T-helper 1 cell treated with Interleukin-12 subunit alpha and Interleukin-12 subunit beta and Interleukin-4 antibody, amounts not matched to agents 30 μg/mL and 1 μg/mL, for 36 hours (primary cell): ENCODE measurements around the gene ERP27.

Source experiments
- H3K27ac Mint-ChIP-seq: one replicate; pipeline ENCODE4 v1.8.0; 2021; ENCODE audit warnings: mild to moderate bottlenecking, mixed read lengths
- H3K27me3 Mint-ChIP-seq: one replicate; pipeline ENCODE4 v1.8.0; 2021; ENCODE audit warnings: low read depth, mixed read lengths
- H3K36me3 Mint-ChIP-seq: one replicate; pipeline ENCODE4 v1.8.0; 2021; ENCODE audit warnings: low read depth, mixed read lengths
- H3K4me1 Mint-ChIP-seq: one replicate; pipeline ENCODE4 v1.8.0; 2021; ENCODE audit warnings: low read depth, mixed read lengths
- H3K4me3 Mint-ChIP-seq: one replicate; pipeline ENCODE4 v1.8.0; 2021; ENCODE audit warnings: mild to moderate bottlenecking, moderate library complexity, mixed read lengths
- H3K9me3 Mint-ChIP-seq: one replicate; pipeline ENCODE4 v1.8.0; 2021; ENCODE audit warnings: mixed read lengths

Gene ERP27

DNA sequence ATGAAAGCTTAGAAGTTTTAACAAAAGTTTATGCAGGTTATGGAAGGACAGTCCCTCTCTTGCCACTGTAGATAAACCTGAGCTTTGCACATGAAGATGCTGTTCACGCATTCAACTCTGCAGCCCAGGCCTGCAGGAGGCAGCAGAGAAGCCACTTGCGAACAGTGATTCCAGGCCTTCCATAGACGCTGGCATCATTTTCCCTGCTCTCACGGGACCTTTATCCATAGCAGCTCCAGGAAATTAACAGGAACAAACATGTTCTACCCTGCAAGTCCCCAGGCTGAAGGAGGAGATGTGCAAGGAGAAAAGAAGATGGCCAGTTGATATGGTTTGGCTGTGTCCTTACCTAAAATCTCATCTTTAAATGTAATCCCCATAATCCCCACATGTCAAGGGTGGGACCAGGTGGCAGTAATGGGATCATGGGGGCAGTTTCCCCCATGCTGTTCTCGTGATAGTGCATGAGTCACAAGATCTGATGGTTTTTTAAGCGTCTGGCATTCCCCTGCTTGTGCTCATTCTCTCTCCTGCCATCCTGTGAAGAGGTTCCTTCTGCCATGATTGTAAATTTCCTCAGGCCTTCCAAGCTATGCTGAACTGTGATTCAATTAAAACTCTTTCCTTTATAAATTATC is 2.0 kb downstream of the ERP27 start:
- Mint-ChIP-seq H3K4me3 (no peak overlapping the region), H3K4me1 (peaks cover 16% of the 10 kb centered on the region), H3K9me3 (no peaks in the 10 kb centered on the region), H3K27ac (no peak overlapping the region), H3K36me3 (peaks cover 65% of the 10 kb centered on the region), H3K27me3 (no peaks in the 10 kb centered on the region)

DNA sequence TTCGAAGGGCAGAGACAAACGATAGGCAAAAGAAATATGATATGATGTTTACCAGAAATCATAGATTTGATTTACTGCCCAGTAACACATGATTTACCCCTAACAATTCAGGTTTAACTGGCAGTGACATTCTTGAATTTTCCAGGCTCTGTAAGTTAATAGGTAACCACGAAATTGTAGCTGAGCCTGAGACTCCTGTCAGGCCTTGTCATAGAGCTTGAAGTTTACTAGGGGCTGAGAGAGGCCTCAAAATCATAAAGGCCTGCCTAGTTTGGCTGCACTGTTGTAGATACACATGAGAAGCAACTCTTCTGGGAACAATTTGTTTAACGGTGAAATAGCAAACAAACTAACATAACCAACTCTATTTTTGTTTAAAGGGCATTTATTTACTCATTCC is 3.3 kb downstream of the ERP27 start:
- Mint-ChIP-seq H3K27ac (no peak overlapping the region), H3K4me3 (no peak overlapping the region), H3K27me3 (no peaks in the 10 kb centered on the region), H3K36me3 (peaks cover 61% of the 10 kb centered on the region), H3K9me3 (no peaks in the 10 kb centered on the region), H3K4me1 (peaks cover 14% of the 10 kb centered on the region)

DNA sequence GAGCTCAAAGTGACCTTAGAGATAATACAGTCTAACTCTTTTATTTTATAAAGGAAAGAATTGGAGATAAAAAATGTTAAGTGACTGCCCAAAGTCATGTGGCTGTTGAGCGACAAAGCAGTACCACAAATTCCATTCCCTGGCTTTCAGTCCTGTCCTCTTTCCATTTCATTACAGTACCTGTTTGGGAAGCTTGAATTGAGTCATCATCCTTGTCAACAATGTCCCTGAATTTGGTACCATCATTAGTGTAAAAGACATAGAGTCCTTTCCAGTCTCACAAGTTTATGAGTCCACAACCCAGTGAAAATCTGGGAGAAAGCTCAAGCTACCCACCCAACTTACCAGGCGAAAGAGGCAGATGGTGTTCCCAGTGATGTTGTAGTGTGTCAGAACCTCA is 3.8 kb downstream of the ERP27 start:
- no peaks in the 10 kb centered on the region for H3K27me3 Mint-ChIP-seq

DNA sequence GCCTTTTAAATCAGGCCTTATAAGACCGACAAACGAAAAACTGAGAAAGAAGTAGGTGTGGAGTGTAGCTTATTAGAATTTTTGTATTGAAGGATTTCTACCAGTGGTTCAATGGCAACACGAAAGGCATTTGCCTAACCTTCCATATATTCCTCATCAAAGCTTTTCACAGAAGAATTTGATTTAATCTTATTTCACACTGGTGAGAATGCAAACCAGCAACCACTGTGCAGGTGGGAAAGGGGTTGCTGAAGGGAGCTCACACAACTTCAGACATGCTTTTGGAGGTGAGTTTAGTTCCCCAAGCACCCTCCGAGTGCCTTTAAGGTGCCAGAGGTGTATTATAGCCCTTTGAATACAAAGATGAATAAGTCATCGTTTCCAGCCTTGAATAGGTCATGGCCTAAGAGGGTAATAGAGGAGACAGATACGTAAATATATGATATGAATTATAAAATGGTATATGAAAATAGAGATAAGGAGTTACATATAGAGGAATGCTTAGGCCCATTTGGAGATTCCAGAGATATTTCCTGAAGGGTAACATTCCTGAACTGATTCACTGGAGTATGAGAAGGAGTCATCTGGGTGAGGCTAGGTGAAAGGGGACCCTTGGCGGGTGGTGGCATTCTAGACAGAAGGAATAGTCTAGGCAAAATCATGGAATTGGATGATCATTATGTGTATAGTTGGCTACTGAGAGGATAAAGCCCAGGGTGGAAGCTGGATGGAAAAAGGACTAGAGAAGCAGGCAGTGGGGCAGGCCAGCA is 6.4 kb downstream of the ERP27 start:
- no peaks in the 10 kb centered on the region for H3K9me3 Mint-ChIP-seq
- H3K36me3 Mint-ChIP-seq: peaks cover 49% of the 10 kb centered on the region
- no peak overlapping the region for H3K4me3 Mint-ChIP-seq
- peaks cover 1% of the 10 kb centered on the region for H3K4me1 Mint-ChIP-seq
- no peak overlapping the region for H3K27ac Mint-ChIP-seq
- no peaks in the 10 kb centered on the region for H3K27me3 Mint-ChIP-seq

More for the DNA sequence above, 3.8 kb downstream of the ERP27 start:
- H3K4me1 Mint-ChIP-seq: peaks cover 14% of the 10 kb centered on the region
- no peak overlapping the region for H3K4me3 Mint-ChIP-seq
- H3K36me3 Mint-ChIP-seq: peaks cover 57% of the 10 kb centered on the region
- H3K27ac Mint-ChIP-seq: no peak overlapping the region
- H3K9me3 Mint-ChIP-seq: no peaks in the 10 kb centered on the region

DNA sequence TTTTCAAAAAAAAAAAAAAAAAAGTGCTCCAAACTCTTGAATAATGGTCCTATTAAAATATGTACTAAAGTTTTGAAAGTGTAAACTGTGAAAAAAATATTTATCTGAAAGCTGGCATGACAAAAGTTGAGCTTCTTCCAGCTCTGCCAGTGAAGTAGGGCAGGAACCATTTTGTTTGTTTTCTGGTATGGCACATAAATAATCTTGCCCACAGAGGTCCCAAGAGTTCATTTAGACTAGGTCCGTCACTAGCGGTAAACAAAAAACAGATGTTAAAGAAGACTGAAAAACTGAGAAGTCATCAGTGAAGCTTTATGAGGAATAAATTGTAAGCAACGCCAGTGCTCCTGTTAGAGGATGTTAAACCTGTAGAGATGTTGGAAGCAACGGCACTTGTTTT is 7.0 kb downstream of the ERP27 start:
- Mint-ChIP-seq H3K4me3 (no peak overlapping the region), H3K27ac (no peak overlapping the region), H3K27me3 (no peaks in the 10 kb centered on the region), H3K36me3 (peaks cover 45% of the 10 kb centered on the region), H3K4me1 (no peaks in the 10 kb centered on the region), H3K9me3 (no peaks in the 10 kb centered on the region)

DNA sequence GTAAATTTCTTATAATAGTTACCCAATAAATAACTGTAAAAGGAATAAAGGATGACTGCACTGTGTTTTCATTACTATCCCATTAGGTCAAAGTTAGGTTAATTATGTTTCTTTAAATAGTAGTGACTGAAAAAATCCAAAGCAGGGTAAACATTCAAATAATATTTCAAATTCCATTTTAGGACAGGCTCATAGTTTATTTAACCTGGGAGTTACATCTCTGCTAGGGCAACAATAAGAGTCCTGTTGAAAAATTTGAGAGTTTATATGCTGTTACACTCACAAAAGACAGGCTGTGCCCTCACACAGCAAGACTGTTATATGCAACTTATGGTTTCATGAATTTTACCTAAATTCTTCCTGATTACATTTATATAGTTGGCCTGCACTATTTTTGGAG is 8.0 kb downstream of the ERP27 start:
- Mint-ChIP-seq H3K36me3 (peaks cover 40% of the 10 kb centered on the region), H3K27me3 (no peaks in the 10 kb centered on the region), H3K27ac (no peak overlapping the region), H3K4me1 (no peaks in the 10 kb centered on the region), H3K9me3 (no peaks in the 10 kb centered on the region), H3K4me3 (no peak overlapping the region)

DNA sequence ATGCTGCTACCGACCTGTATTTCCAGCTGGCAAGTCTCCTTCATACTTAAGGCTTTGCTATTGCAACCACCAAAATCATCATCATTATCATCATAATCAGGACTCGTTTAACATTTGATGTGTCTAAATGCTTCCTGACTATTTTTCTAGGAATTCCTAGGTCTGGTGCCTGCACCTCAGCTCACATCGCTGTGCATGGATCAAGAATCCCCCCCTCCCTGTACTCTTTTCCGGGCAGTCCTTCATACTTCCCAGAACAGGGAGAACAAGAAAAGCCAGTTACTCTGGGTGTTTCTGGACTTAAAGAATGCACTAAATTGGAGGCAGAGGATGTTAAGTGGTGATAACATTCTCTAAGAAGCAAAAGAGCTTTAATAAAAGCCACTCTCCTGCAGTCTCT is 9.4 kb downstream of the ERP27 start:
- Mint-ChIP-seq H3K36me3 (peaks cover 37% of the 10 kb centered on the region), H3K9me3 (no peaks in the 10 kb centered on the region), H3K4me1 (no peaks in the 10 kb centered on the region), H3K27ac (no peak overlapping the region), H3K27me3 (no peaks in the 10 kb centered on the region), H3K4me3 (no peak overlapping the region)

DNA sequence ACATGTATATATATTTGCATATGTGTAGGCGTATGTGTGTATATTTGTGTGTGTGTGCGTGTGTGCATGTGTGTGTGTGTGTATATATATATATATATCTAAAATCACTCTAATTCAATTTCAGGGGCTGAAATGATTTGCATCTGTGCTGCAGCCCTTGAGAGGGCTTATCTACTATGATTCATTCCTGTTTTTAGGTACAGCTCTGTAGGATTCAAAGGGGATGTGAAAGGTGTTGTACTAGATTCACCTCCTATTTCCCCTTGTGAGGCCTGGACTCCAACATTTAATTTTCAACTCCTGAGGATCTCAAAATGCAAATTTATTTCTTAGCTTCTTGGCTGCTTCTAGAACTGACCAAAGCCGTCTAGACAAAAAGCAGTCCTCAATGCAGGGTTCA is 11.1 kb downstream of the ERP27 start:
- Mint-ChIP-seq H3K27ac (no peak overlapping the region), H3K4me3 (no peak overlapping the region), H3K27me3 (no peaks in the 10 kb centered on the region), H3K36me3 (peaks cover 26% of the 10 kb centered on the region), H3K4me1 (no peaks in the 10 kb centered on the region), H3K9me3 (no peaks in the 10 kb centered on the region)

DNA sequence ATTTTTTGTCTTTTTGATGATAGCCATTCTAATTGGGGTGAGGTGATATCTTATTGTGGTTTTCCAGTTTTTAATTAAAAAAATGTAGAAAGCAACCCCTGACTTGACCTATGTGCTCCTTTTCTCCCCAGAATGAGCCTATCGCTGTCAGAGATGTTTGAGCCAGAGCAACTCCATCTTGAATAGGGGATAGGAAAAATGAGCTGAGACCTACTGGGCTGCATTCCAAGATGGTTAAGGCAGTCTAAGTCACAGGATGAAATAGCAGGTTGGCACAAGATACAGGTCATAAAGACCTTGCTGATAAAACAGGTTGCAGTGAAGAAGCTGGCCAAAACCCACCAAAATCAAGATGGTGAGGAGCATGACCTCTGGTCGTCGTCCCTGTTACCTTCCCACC is 13.8 kb downstream of the ERP27 start:
- H3K27ac Mint-ChIP-seq: no peak overlapping the region
- H3K4me1 Mint-ChIP-seq: peaks cover 13% of the 10 kb centered on the region
- no peaks in the 10 kb centered on the region for H3K9me3 Mint-ChIP-seq
- peaks cover 36% of the 10 kb centered on the region for H3K36me3 Mint-ChIP-seq
- H3K27me3 Mint-ChIP-seq: no peaks in the 10 kb centered on the region
- H3K4me3 Mint-ChIP-seq: no peak overlapping the region

DNA sequence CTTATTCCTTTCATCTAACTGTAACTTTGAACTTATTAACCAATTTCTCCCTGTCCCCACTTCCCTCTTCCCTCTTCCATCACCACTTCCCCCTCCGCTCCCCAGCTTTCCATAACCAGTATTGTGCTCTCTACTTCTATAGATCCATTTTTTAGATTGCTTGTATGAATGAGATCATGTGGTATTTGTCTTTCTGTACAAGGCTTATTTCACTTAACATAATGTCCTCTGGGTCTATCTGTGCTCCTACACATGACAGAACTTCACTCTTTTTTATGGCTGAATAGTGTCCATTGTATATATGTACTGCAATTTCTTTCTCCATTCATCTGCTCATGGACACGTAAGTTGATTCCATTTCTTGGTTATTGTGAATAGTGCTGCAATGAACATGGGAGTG is 14.4 kb downstream of the ERP27 start:
- no peaks in the 10 kb centered on the region for H3K27me3 Mint-ChIP-seq
- peaks cover 13% of the 10 kb centered on the region for H3K4me1 Mint-ChIP-seq
- no peak overlapping the region for H3K27ac Mint-ChIP-seq
- no peaks in the 10 kb centered on the region for H3K9me3 Mint-ChIP-seq
- H3K36me3 Mint-ChIP-seq: peaks cover 39% of the 10 kb centered on the region
- no peak overlapping the region for H3K4me3 Mint-ChIP-seq

DNA sequence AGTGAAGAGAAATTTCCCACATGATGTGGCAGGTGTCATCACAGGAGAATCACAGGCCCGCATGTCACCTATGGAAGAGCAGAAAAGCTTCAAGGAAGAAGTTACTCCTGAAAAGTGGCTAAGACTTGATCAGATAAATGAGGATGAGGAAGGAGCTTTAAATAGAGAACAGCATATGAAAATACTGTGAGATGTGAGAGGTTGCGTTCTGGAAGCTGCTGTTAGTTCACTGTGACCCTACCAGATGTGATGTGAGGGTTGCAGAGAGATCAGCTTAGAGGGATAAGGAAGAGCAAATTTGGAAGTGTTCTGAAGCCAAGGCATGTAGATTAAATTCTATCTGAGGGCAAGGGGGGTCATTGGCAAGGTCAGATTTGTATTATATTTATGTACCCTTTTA is 17.1 kb downstream of the ERP27 start:
- peaks cover 54% of the 10 kb centered on the region for H3K36me3 Mint-ChIP-seq
- H3K9me3 Mint-ChIP-seq: no peaks in the 10 kb centered on the region
- H3K27ac Mint-ChIP-seq: peak overlapping the region; percentile 42
- no peak overlapping the region for H3K4me3 Mint-ChIP-seq
- no peaks in the 10 kb centered on the region for H3K27me3 Mint-ChIP-seq
- H3K4me1 Mint-ChIP-seq: peaks cover 13% of the 10 kb centered on the region

DNA sequence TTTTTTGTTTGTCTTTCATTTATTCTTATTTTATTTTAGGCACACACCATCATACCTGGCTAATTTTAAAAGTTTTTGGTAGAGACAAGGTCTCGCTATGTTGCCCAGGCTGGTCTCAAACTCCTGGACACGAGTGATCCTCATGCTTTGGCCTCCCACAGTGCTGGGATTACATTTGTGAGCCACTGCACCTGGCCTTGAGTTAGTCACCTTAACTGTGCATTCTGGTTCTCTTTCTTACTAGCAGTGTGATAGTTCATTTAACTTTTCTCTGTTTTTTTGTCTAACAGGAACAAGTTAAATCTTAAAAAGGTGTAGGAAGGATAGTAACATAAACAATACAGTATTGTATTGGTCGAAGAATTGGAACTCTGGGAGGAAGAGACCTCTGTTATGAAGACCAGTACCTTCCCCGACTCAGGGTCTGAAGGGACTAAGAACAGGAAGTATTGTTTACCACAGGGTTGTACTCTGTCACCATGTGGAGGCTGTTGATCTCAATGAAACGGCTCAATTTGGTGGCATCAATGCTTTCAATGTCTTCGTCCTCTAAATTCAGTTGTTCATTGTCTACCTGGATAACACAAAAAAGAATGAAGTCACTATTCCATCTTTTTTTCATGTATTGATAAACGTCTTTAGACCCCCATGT is 17.7 kb downstream of the ERP27 start:
- no peak overlapping the region for H3K4me3 Mint-ChIP-seq
- H3K27ac Mint-ChIP-seq: peak overlapping the region; percentile 42
- H3K9me3 Mint-ChIP-seq: no peaks in the 10 kb centered on the region
- H3K36me3 Mint-ChIP-seq: peaks cover 56% of the 10 kb centered on the region
- no peaks in the 10 kb centered on the region for H3K27me3 Mint-ChIP-seq
- H3K4me1 Mint-ChIP-seq: peaks cover 13% of the 10 kb centered on the region

DNA sequence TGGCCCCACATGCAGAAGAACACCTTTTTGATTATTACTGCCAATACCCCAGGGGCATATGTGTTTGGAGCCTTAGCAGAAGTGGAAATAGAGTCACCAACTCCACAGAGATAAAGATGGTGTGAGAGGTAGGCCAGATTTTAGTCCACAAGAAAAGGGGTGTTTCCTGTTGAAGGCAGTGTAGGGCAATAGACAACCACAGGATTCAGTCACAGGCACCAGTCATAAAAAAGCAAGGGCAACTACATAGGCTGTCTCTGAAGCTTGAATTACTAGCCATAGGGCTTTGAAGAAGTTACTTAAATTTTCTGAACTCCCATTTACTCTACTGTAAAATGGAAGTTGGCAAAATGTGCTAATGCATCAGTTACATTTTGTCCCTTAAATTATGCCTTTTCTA is 18.9 kb downstream of the ERP27 start:
- H3K27ac Mint-ChIP-seq: no peak overlapping the region
- H3K27me3 Mint-ChIP-seq: no peaks in the 10 kb centered on the region
- H3K4me3 Mint-ChIP-seq: no peak overlapping the region
- H3K4me1 Mint-ChIP-seq: peaks cover 13% of the 10 kb centered on the region
- peaks cover 66% of the 10 kb centered on the region for H3K36me3 Mint-ChIP-seq
- H3K9me3 Mint-ChIP-seq: no peaks in the 10 kb centered on the region

DNA sequence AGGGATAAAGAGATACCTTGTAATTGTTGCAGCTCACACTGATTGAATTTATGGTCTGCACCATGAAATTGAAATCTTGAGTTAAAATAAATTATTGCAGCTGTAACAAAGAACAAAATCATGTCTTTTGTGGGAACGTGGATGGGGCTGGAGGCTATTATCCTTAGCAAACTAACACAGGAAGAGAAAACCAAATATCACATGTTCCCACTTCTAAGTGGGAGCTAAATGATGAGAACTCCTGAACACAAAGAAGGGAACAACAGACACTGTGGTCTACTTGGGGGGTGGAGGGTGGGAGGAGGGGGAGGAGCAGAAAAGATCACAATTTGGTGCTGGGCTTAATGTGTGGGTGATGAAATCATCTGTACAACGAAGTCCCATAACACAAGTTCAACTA is 22.6 kb downstream of the ERP27 start:
- Mint-ChIP-seq H3K27ac (no peak overlapping the region), H3K9me3 (no peaks in the 10 kb centered on the region), H3K36me3 (peaks cover 81% of the 10 kb centered on the region), H3K27me3 (no peaks in the 10 kb centered on the region), H3K4me3 (no peak overlapping the region), H3K4me1 (peaks cover 12% of the 10 kb centered on the region)

DNA sequence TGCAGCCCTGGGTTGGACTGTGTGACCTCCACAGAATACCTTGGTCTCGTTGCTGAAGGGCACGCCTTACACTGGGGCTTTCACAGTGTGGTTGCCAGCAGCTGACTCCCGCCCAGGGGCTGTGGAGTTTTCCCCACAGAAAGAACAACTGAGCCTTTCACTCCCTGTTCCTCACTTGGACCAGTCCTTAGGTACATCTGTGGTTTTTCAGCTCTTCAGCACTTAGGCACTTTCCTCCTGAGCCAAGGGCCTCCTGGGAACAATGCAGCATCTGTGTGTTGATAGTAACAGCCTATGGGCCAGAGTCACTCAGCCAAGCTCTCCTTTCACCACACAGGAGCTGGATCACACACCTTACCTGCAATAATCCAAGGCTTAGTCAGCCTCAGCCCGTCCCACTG is 25.0 kb downstream of the ERP27 start:
- H3K9me3 Mint-ChIP-seq: no peaks in the 10 kb centered on the region
- peaks cover 72% of the 10 kb centered on the region for H3K36me3 Mint-ChIP-seq
- H3K27ac Mint-ChIP-seq: no peak overlapping the region
- H3K4me3 Mint-ChIP-seq: no peak overlapping the region
- no peaks in the 10 kb centered on the region for H3K27me3 Mint-ChIP-seq
- peaks cover 15% of the 10 kb centered on the region for H3K4me1 Mint-ChIP-seq
